GM12873 (cell line): ENCODE results near the gene CSNK1E.

ENCODE experiments used
- TF ChIP-seq, protein P1 (sequence below): IDR thresholded peaks from 2 replicates; pipeline ENCODE4 v1.5.1; 2012; ENCODE audit warnings: low read depth, mild to moderate bottlenecking, moderate library complexity, low read length, control low read depth; ENCODE audit not compliant: insufficient read depth; ENCODE audit errors: missing control alignments

The CSNK1E gene

DNA sequence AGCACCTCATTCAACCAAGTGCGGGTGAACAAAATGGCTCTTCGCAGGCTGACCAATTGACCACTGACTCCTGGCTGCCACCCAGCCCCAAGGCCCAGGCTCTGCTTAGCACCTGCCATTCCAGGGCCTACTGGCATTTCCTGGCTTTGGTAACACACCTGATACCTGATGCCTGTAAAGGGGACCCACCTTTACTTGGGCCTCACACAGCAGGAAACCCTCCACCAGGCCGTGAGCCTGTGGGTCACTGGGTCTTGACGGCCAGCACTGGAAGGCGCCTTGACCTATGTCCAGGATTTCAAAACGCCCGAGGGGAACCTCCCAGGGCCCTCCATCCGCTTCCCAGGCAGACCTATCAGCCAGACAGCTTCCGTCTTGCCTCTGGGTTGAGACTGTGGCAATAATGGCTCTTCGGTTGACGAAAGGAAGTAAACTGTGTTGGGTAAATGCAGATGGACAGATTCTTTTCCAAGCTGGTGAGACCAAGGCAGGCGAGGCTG is 27.6 kb downstream of the CSNK1E start:
- TF ChIP-seq, protein P1, sequence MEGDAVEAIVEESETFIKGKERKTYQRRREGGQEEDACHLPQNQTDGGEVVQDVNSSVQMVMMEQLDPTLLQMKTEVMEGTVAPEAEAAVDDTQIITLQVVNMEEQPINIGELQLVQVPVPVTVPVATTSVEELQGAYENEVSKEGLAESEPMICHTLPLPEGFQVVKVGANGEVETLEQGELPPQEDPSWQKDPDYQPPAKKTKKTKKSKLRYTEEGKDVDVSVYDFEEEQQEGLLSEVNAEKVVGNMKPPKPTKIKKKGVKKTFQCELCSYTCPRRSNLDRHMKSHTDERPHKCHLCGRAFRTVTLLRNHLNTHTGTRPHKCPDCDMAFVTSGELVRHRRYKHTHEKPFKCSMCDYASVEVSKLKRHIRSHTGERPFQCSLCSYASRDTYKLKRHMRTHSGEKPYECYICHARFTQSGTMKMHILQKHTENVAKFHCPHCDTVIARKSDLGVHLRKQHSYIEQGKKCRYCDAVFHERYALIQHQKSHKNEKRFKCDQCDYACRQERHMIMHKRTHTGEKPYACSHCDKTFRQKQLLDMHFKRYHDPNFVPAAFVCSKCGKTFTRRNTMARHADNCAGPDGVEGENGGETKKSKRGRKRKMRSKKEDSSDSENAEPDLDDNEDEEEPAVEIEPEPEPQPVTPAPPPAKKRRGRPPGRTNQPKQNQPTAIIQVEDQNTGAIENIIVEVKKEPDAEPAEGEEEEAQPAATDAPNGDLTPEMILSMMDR = no peak

DNA sequence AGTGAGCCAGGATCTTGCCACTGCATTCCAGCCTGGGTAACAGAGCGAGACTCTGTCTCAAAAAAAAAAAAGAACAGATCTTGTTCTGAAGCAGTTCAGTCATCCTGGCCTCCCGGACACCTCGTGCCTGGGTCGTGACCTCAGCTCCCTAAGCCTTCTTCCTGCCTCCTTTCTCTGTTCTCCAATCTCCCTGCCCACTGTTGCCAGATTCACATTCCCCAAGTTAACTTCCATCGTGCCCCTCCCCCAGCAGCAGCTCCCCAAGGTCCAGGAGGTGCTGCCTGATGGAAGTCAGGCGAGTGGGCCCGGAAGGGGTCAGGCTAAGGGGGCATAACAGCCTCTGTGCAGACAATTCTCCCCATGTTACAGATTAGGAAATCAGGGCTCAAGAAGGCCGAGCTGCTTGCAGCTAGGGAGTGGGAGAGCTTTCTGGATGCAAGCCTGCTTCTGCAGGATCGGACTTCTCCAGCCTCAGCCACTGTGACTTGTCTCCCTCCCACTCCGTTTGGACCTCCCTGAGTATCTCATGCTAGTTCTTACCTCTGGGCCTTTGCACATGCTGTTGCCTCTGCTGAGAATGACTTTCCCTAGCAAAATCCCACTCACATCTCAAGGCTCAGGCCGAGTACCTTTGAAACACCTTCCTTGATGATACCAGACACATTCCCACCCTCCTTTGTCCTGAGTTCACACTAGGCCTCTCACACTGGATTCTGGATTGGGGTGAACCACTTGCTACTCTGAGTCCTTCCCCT is 30.1 kb downstream of the CSNK1E start:
- TF ChIP-seq, protein P1 = no peak

DNA sequence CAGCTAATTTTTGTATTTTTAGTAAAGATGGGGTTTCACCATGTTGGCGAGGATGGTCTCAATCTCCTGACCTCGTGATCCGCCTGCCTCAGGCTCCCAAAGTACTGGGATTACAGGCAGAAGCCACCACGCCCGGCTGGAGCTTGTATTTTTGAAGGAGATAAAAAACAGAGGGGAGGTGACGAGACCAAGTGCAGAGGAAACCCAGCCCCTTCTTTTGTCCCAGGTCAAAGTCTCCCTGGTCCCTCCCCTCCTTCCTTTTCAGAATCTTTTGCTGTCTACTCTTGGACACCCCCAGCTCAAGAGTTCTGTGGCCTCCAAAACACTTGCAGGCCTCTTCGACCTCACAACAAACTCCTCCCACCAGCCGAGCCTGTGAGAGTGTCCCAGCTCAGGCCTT is 32.2 kb downstream of the CSNK1E start:
- TF ChIP-seq, protein P1 = no peak

DNA sequence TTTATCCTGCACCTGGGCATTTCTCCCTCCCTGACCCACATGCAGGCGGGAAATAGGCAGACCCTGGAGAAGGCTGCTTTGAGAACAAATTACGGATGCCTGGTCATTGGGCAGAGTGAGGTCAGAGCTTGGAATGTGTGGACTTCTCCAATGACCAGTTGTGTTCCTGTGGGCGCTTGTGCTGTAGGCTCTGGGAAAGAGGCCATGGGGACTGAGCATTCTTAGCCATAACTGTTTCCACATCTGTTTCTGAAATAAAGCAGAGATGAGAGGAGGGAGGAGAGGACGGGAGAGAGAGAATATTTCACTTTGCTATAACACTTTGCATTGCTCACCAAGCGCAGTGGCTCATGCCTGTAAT is 33.2 kb downstream of the CSNK1E start:
- TF ChIP-seq, protein P1 = no peak

DNA sequence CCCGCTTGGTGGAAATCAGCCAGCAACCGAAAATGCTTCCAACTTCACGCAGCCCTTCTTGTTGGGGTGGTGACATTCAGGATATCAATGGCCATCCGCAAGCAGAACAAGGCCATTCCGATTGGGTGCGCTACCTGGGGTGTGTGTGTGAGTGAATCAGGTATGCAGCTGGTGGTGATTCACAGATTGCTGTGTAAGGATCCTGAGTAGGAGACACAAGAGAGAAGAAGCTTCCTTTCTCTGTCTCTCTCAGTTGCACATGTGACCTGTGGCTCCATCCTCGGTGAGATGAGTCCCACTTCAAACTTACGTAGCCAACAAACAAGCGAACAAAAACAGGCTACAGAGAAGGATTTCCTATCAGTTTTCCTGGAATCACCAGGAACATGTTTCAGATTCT is 34.8 kb downstream of the CSNK1E start:
- TF ChIP-seq, protein P1 = no peak

DNA sequence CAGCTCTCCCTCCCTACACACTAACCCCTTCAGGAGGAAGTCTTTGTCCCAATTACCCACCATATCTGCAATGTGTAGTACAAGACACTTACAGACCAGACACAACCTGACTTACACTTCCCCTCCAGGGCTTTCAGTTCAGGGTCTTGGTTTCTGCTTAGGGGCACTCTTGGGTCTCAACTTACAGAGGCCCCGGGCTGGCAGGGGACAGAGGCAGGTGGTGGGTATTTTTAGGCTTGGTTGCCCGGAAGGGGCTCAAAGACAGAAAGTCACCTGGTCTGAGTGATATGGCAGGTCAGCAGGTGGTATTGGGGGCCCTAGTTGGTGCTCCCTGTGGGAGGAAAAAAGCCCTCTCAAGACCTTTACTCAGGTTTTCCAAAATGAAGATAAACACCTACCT is 41.1 kb downstream of the CSNK1E start:
- TF ChIP-seq, protein P1 = no peak

DNA sequence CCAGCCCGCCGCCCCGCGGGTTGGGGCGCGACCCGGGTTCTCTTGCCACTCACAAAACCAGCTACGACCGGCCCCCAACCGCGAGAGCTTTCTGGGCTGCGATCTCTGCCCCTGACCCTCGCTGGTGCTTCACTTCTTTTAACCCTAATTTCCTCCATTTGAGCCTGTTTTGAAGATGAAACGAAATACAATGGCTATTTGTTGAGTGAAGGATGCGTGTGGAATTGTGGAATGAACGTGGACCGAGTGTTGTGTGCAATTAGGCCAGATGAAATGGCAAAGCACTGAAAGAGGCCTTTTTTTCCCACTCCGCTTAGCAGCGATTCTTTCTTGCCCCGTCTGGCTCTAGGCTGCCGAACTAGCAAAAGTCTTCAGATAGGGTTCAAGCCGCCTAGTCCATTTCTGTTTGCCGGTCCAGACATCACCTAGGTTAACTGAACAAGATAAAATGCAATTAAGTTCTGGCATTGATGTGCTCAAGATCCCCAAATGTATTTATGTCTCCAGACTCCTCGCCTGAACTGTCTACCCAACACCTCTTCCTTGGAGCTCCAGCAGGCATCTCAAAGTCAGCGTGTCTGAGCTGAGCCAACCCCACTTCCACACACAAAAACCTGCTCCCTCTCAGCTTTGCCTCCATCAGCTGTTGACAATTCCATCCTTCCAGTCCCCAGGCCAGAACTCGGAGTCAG is 44.0 kb downstream of the CSNK1E start:
- TF ChIP-seq, protein P1 = no peak
